ENCODE results near the gene CAT.
A peak's percentile ranks its signal among the peaks of the same experiment; 100 is the strongest.

Gene CAT

DNA sequence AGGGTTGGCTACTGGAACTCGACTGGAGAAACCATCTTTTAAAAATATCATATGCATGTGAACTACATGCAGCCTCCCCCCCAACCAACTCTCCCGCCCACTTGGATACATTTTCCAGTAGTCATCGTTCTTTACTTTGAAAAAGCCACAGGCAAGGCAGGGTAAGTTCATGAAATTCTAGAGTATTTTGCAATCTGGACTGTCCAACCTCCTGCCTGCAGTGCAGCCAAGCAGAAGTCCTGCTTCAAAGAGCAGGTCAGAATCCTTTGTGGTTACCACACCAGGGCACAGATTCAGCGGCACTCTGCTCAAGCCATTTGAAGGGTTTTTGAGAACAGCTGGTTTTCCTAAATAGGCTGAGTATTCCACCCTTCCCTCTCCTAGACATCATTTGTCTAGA, 62.8 kb downstream of the CAT start:
- no peak for DNase-seq

DNA sequence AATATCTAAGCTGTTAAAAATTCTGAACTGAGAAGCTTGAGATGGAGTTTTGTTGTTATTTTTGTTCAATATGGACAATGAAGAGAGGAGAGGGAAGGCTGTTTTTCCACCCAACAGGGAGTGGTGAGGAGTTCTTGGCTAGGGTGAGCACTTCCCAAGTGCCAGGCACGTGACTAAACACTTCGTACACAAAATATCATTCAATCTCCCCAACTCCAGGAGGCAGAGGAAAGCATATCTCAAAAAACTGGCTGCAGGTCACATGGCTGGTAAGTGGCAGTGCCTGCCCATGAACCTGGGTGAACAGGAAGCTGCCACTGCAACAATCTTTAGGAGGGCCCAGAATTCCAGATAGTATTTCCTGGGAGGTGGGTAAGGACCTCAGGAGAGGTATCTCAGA, 63.2 kb downstream of the CAT start:
- DNase-seq: no peak

DNA sequence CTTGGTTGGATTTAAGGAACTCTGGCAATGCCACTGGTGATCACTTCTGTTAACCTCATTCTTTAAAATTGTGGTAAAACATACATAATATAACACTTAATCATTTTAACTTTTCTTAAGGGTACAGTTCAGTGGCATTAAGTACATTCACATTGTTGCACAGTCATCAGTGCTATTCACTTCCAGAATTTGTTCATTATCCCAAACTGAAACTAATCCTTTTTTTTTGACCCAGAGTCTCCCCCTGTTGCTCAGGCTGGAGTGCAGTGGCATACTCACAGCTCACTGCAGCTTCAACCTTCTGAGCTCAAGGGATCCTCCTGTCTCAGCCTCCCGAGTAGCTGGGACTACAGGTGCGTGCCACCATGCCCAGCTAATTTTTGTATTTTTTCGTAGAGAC, 64.2 kb downstream of the CAT start:
- no peak for DNase-seq

DNA sequence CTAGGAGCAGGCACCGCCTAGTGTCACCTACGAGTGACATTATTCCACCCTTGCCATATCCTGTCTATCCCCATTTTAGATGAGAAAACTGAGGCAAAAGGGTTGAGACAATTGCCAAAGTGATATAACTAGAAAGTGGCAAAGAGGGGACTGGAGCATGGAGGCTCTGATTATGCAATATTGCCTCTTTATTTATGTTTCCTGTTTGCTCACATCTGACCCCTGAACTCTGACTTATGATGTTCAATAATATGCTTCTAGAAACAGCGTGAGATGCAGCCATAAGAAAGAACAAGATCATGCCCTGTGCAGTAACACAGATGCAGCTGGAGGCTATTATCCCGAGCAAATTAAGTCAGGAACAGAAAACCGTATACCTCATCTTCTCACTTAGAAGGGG, 67.1 kb downstream of the CAT start:
- DNase-seq: no peak

DNA sequence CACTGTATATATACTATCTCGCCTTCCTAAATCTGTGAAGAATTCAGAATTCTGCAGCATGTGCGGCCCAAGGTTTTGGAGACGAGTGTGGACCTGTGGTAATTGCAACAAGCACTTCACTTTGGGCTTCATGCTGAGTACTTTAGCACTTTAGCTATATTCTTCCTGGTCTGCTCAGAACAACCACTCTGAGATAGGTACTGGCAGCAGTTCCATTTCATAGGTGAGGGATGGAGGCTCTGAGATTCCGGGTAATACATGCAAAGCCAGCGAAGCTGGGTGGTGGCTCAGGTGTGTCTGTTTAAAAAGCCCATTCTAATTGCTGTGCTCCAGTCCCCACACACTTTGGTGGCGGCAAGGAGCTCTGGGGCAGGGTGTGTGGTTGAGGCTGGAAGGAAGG, 68.4 kb downstream of the CAT start:
- no peak for DNase-seq

DNA sequence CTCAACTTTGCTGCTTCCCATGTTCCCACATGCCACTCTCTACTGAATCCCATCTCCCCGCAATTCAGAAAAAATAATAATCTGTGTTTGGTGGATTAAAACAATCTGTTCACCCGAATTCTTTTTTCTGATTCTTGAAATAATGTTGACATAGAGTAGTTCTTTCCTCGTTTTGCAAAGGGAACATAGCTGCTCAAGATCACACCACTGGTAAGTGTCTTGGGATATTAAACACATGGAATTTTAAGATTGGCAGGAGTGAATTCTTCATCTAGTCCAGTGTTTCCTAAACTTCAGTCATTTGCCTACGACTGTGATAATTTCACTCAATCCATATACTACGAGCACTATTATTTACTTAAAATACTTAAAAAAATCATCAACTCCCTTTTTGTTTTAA, 68.9 kb downstream of the CAT start:
- no peak for DNase-seq

DNA sequence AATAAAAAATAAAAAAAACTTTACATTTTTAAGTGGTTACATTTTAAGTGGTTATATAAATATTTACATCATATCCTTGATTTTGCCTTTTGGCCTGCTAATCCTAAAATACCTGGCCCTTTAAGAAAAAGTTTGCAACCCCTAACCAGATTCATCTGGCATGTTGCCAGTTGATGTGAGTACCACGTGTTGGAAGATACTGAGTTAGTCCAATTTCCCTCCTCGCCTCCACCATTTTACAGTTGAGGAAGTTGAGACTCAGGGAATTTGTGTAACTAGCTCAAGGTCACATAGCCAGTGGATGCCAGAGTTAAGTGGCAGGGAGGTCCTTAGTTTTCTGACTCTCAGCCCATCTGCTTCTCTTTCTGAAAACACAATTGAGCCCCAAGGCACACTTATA, 69.8 kb downstream of the CAT start:
- no peak for DNase-seq

DNA sequence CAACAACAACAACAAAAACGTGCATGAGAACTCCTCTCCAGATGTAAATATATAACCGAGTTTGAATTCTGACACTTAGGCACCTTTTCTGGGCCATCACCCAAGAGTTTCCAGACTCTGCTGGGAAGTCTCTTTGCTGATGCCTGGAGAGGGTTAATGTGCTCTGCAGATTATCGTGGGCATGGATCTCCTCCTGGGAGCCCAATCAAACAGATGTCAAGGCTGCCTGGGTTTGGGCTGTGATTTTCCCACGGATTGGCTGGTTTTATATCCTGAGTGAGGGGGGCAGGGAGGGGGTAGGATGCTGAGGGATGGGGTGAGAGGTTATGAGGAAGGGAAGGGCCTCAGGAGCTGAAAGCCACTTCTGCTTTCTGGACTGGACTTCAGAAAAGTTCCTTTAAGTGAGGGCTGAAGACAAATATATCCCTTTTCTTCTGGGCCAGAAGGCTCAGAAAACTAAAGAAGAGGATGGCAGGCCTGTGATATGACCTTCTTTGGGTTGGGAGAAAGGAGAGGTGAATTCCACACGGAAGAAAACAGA, 70.7 kb downstream of the CAT start:
- DNase-seq: no peak

DNA sequence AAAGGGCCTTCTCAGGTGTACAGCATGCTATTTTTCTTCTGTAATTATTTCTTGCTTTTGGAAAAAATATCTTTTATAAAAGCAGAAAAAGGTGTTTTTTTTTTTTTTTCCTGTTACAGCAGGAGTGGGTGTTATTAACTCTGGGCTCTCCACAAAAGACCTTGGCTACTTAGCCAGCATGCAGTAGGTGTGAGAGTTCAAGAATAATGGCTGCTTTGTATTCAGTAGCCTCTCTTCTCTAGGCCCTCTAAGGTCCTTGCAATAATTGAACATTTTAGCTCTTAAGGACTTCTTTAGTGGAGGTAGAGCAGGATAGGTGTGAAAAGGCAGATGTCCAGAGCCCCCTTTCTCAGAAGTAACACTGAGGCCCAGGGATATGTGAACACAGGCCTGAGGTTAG, 71.5 kb downstream of the CAT start:
- DNase-seq: no peak

DNA sequence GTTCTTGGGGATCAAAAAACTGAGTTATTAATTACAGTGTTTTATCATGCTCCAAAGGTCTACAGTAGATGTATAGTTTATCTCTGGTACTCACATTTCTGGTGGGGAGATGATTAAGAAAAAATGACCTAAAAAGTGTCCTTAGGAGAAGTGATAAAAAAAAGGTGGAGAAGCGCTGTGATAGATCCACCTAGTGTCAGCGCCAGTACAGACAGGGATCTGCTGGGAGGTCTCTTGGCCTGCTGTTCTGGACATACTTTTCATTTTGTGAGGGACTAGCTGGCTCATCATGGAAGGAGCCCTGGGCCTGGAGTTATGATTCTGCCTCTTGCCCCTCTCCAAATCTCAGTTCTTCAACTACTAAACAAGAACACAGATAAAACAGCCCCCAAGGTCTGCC, 71.9 kb downstream of the CAT start:
- no peak for DNase-seq

DNA sequence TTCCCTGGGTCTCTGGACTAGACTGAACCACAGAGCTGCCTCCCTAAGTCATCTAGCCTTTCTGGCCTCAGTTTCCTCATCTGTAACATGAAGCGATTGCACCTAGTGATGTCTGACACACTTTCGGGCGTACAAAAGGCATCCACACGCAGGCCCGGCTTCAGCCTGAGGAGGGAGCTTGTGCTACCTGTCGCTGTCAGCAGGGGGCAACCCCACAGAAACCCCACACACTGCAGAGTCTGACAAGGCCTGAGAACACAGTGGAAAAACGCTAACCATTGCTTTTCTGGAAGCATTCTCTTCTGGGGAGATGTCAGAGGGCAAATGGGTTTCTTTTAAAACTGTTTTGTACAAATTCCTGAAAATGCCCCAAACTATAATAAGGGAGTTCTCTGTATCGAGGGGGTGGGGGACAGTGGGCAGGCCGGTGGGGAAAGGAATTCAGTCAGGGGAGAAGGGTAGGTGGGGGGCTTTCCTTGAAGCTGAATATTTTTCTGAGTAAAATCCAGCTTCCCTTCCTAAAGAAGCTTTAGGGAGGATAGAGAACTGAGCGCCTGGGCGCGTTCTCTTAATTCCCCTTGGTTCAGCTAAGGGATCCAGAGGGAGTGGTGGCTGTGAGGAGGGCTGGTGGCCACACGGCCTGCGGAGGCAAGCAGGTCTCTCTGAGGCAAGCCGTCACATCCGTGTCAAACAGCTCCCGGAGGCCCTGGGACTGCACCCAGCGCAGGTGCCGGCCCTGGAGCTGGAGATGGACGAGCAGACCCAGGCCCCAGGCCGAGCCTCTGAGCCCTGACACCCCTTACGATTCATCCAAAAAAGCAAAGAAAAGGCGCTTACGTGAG, 74.3 kb downstream of the CAT start:
- DNase-seq: peak; percentile 68

DNA sequence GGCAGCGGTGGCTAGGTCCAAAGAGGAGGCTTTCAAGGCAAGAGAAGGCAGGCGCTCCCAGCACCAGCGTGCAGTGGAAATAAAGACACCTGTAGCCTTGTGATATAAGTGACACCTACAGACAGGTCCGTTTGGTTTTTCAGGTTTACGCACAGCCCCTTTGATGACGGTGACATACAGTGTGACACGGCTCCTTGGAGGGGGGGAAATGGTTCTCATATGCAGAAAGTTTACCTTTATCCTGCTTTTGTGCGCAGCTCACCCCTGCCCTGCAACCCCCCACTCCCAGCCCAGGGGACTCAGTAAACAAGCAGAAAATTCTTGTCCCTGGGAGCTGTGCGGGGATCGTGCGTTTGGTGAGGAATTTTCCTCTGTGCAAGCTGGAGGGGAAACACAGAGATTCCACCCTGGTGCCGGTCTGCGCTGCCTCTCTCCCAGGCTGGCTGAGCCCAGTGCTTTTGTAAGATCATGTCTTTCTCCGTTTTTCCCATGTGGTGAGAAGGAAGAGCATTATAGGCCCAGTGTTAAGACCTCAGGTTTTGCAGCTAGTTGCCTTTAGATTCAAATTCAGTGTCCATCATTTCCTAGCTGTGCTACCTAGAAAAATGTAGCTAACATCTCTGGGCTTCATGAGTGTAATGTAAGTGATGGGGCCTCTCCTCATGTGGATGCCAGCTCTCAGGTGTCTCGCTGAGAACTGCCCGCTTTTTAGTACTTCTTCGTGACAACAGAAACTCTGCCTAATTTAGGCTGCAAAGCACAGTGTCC, 75.1 kb downstream of the CAT start, which contains the start of gene ELF5:
TSS of gene ELF5 (minus strand) at position 113 of the 768 bp plus-strand sequence. CDS start 8,045 bp downstream, outside the sequence.
- DNase-seq: no peak

DNA sequence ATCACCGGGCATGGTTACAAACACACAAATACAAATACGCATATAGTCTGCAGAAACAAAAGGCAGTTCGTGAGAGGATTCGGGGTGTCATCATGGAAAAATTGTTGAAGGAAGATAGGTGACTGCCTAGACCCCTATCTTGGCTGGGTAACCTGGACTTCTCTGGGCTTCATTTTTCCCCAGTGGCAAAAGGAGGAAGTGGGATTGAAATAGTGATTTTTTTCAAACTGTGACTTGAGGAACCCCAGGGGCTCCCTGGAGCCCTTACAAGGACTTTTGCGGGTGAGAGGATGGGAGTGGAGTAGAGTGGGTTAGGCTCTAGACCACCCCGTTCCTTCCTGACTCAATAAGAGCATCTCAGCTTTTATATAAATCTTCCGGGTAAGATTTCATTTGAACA, 75.9 kb downstream of the CAT start:
- DNase-seq: no peak

DNA sequence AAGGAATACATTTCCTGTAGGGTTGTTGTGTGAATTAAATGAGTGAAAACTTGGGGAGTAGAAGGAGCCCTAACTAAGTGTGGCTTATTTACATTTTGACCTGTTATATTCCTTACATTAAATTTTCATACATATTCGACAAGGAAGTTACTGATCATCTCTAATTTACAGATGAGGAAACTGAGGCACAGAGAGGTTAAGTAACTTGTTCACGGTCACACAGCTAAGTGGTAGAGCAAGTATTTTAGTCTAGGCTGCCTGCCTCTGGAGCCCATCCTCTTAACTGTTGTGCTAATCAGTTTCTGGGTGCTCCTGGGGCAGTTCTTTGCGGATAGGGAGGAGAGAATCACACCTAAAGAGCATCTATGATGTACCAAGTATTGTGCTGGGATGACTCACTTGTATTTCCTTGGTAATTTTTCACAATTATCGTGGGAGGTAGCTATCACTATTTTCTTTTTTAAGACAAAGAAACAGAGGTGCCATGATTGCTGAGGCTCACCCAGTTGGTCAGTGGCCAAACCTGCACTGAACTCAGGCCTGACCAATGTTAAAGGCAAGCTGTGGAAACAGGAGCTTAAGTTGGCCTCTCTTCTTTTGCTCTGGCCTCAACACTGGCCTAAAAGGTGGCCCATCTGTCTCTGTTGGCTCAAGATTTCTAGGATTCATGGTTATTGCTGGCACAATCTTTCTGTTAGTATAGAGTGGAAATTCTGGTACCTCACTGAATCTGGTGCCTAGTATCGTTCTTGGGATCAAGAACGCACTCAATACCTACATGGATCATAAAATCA, 77.7 kb downstream of the CAT start:
- no peak for DNase-seq

DNA sequence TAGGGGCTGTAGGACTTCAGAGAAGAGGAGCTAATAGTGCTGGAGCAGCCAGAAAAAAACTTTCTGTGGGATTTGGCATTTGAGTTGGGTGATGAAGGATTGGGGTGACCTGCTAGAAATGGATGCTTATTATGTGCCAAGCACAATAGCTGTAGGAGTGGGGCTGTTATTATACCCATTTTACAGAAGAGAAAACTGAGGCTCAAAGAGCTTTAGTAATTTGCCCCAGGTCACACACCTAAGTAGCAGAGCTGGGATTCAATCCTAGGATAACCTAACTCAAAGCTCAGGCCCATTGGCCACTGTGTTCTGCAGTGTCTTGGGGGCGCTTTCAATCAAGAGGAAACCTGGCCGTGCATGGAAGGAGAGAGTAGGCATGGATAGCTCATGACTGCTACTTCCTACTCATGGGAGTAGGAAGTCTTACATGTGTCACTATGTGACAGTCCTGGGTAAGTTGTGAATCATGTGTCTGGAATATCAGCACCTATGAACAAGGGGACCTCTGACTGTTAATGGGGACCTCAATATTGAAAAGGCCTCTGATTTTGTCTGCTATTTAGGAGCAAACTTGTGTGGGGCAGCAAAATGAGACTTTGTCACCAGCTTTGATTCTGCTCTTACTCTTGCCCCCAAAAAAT, 81.0 kb downstream of the CAT start:
- DNase-seq: no peak

DNA sequence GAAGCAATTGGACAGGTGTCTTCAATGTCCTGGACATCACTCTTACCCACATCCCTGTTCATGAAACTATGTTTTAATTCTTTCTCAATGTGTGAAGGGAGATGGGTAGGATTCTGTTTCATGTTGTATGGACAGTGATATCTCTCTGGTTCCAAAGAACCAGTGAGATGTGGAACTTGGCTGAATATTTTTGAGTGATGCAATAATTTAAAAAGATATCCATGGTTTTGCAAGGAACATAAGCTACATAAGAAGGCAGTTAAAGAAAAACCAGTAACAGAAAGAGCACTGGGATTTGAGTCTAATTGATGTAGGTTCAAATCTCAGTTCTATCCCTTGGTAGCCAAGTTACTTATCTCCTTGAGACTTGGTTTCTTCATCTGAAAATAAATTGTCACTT, 82.5 kb downstream of the CAT start:
- DNase-seq: no peak

Data from 8988T (cell line).